B cell (primary cell): Measurements from ENCODE around the gene FKBP6. TPM values are rescaled to one million over a fixed set of nuclear protein-coding genes. Genes with fewer than 3 reads are reported as not detected.

Experiments
- ATAC-seq: fragments of 200-7000 bp; cut with Tn5 transposase; one replicate; pipeline ENCODE4 v1.10.0; 2021; ENCODE audit warnings: low read depth, mild to moderate bottlenecking, moderate number of reproducible peaks, moderate library complexity
- CTCF ChIA-PET: fragments of 350-600 bp; sonication (Branson Sonifier 250); formaldehyde crosslinking; loops from one replicate; lab custom pipeline; 2021; ENCODE audit warnings: antibody characterized with exemption, inconsistent platforms; lab: Charles Lee
- POLR2A ChIA-PET: fragments of 350-600 bp; sonication (Branson Sonifier 250); formaldehyde crosslinking; loops from one replicate; lab custom pipeline; 2021; ENCODE audit warnings: antibody characterized with exemption; lab: Charles Lee
- DNase-seq: peaks from one replicate; pipeline ENCODE4 v3.0.0; 2013
- H2AFZ ChIP-seq: 2 replicates; pipeline ENCODE4 v1.6.1; 2012; ENCODE audit warnings: mild to moderate bottlenecking, low read depth, low read length; ENCODE audit not compliant: insufficient read depth, poor library complexity, severe bottlenecking
- H3K27ac ChIP-seq, 2 donors: 1 replicate in 1 of 2; 2 replicates in 1 of 2; pipeline ENCODE4 v1.5.1; 2012 to 2013; ENCODE audit warnings: low read length in 2 of 2, mild to moderate bottlenecking in 2 of 2, moderate library complexity in 1 of 2
- H3K27me3 ChIP-seq, 4 experiments: fragments of 200-600 bp in 1 of 4; sonication (generic) in 1 of 4; replicated peaks in 1 of 4; 1 replicate in 2 of 4; 2 replicates in 2 of 4; pipeline versions ENCODE4 v1.6.1 to v1.7.0; 2013 to 2016; ENCODE audit warnings: low read length in 3 of 4, mild to moderate bottlenecking in 2 of 4, mixed read lengths in 1 of 4, moderate library complexity in 1 of 4; ENCODE audit not compliant: insufficient read depth in 4 of 4, control insufficient read depth in 3 of 4; ENCODE audit errors: control extremely low read depth in 1 of 4
- H3K36me3 ChIP-seq, 2 experiments: replicated peaks in 1 of 2; 1 replicate in 1 of 2; 2 replicates in 1 of 2; pipeline versions ENCODE4 v1.6.1 to v1.7.1; 2013; ENCODE audit warnings: low read length in 1 of 2; ENCODE audit not compliant: insufficient read depth in 2 of 2, control insufficient read depth in 1 of 2; ENCODE audit errors: control extremely low read depth in 1 of 2, extremely low read depth in 1 of 2
- H3K4me1 ChIP-seq, 2 donors: fragments of 200-600 bp in 1 of 2; sonication (generic) in 1 of 2; 1 replicate in 1 of 2; 2 replicates in 1 of 2; pipeline versions ENCODE4 v1.5.1 to v1.6.1; 2013 to 2017; ENCODE audit warnings: low read length in 2 of 2; ENCODE audit not compliant: control insufficient read depth in 2 of 2, insufficient read depth in 2 of 2
- H3K4me2 ChIP-seq: replicated peaks from 2 replicates; pipeline ENCODE3; 2012; ENCODE audit warnings: mild to moderate bottlenecking, low read depth, low read length; ENCODE audit not compliant: poor library complexity, severe bottlenecking
- H3K4me3 ChIP-seq, 5 experiments: fragments of 200-600 bp in 1 of 5; sonication (generic) in 1 of 5; 1 replicate in 3 of 5; 2 replicates in 2 of 5; pipeline versions ENCODE4 v1.5.1 to v1.7.0; 2011 to 2016; ENCODE audit warnings: low read length in 4 of 5, mild to moderate bottlenecking in 4 of 5, low read depth in 2 of 5, control low read depth in 1 of 5, moderate library complexity in 1 of 5; ENCODE audit not compliant: insufficient read depth in 1 of 5; ENCODE audit errors: control extremely low read depth in 1 of 5, extremely low read depth in 1 of 5
- H3K79me2 ChIP-seq: fragments of 200-600 bp; sonication (generic); one replicate; pipeline ENCODE4 v1.6.0; 2016; ENCODE audit warnings: low read length; ENCODE audit not compliant: control insufficient read depth, insufficient read depth
- H3K9ac ChIP-seq: fragments of 200-600 bp; sonication (generic); 2 replicates; pipeline ENCODE4 v1.6.1; 2017; ENCODE audit warnings: mild to moderate bottlenecking, low read length, moderate library complexity
- H3K9me3 ChIP-seq, 3 donors: one replicate each; pipeline versions ENCODE4 v1.6.1 to v1.7.1; 2013; ENCODE audit warnings: low read length in 2 of 3; ENCODE audit not compliant: control insufficient read depth in 2 of 3, insufficient read depth in 1 of 3; ENCODE audit errors: control extremely low read depth in 1 of 3
- H4K20me1 ChIP-seq: 2 replicates; pipeline ENCODE4 v1.6.0; 2012; ENCODE audit warnings: mild to moderate bottlenecking, low read length; ENCODE audit not compliant: insufficient read depth, control insufficient read depth, poor library complexity, severe bottlenecking
- H3K27ac Mint-ChIP-seq: one replicate; pipeline ENCODE4 v1.8.0; 2021; ENCODE audit warnings: mixed read lengths
- H3K27me3 Mint-ChIP-seq: one replicate; pipeline ENCODE4 v1.8.0; 2021; ENCODE audit warnings: mixed read lengths
- H3K4me1 Mint-ChIP-seq: one replicate; pipeline ENCODE4 v1.8.0; 2021; ENCODE audit warnings: mixed read lengths
- H3K4me3 Mint-ChIP-seq: one replicate; pipeline ENCODE4 v1.8.0; 2021; ENCODE audit warnings: mixed read lengths
- H3K9me3 Mint-ChIP-seq: one replicate; pipeline ENCODE4 v1.8.0; 2022; ENCODE audit warnings: mixed read lengths; ENCODE audit not compliant: insufficient read depth
- EZH2 ChIP-seq: IDR thresholded peaks from 2 replicates; pipeline ENCODE4 v1.6.1; 2012; ENCODE audit warnings: borderline replicate concordance, low read depth, mild to moderate bottlenecking, moderate library complexity, low read length; ENCODE audit not compliant: insufficient read depth, poor library complexity, severe bottlenecking
- WGBS: methylation state at CpG from one replicate; pipeline ENCODE4 v1.1.5; 2013; ENCODE audit warnings: missing lambda C conversion rate; ENCODE audit not compliant: insufficient coverage; 5-methylcytosine and 5-hydroxymethylcytosine counted together
- intact Hi-C: fragments of 100-400 bp; cut with micrococcal nuclease; formaldehyde crosslinking; loops from one replicate; pipeline ENCODE4 v1.10.0; 2022
- polyA plus RNA-seq: library from polyadenylated mRNA; depleted of rRNA; stranded (reverse); fragments of >200 nt; gene quantifications from 2 replicates; pipeline ENCODE4 v1.2.3, GENCODE V29; 2012
- total RNA-seq, 2 donors: library from RNA; stranded (reverse); fragments of 120-200 nt in 1 of 2; gene quantifications; 1 replicate in 1 of 2; 2 replicates in 1 of 2; pipeline versions ENCODE4 v1.2.3 to v1.2.4, GENCODE V29; 2013 to 2022
- TF ChIP-seq, protein P1 (sequence below): fragments of 200-600 bp; IDR thresholded peaks from one replicate; pipeline ENCODE4 v1.8.0; 2022; ENCODE audit warnings: antibody characterized with exemption, mild to moderate bottlenecking

Gene FKBP6
- total and polyA plus RNA-seq, 2 donors (not counting 1 experiment from before 2014, with no cell fraction given), result not detected

DNA sequence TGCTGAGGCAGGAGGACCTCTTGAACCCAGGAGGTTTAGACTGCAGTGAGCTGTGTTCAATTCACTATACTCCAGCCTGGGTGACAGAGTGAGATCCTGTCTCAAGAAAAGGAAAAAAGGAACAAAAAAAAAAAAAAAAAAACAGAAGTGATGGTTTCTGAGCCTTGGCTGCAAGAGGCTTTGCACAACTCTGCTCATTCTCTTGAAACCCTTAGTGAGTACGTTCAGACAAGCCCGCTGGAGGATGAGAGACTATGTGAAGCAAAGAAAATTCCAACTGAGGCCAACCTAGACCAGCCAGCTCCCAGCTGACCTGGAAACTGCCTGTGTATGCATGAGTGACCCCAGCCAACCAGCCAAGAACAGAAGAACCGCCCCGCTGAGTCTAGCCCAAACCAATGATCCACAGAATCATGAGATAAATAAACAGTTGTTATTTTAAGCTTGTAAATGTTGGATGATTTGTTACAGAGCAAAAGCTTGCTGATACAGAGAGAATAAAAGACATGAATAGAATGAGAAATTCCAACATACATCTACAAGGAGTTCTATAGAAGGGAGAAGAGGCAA, 55.1 kb downstream of the FKBP6 start:
- no peaks in the 10 kb centered on the region for H3K4me1 Mint-ChIP-seq
- DNase-seq (no peak), ATAC-seq (no peak)
- H3K9ac ChIP-seq, result no peak overlapping the region
- no peak overlapping the region for H3K4me3 ChIP-seq
- TF ChIP-seq, protein P1, sequence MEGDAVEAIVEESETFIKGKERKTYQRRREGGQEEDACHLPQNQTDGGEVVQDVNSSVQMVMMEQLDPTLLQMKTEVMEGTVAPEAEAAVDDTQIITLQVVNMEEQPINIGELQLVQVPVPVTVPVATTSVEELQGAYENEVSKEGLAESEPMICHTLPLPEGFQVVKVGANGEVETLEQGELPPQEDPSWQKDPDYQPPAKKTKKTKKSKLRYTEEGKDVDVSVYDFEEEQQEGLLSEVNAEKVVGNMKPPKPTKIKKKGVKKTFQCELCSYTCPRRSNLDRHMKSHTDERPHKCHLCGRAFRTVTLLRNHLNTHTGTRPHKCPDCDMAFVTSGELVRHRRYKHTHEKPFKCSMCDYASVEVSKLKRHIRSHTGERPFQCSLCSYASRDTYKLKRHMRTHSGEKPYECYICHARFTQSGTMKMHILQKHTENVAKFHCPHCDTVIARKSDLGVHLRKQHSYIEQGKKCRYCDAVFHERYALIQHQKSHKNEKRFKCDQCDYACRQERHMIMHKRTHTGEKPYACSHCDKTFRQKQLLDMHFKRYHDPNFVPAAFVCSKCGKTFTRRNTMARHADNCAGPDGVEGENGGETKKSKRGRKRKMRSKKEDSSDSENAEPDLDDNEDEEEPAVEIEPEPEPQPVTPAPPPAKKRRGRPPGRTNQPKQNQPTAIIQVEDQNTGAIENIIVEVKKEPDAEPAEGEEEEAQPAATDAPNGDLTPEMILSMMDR, result no peak
- no peak for TF ChIP-seq EZH2
- H3K4me1 ChIP-seq, result no peaks in the 10 kb centered on the region
- peaks cover 8% of the 10 kb centered on the region for H3K27me3 Mint-ChIP-seq
- no peaks in the 10 kb centered on the region for H4K20me1 ChIP-seq
- no peak overlapping the region for H3K4me3 Mint-ChIP-seq
- POLR2A ChIA-PET, result no interaction called here
- no peak overlapping the region for H3K27ac ChIP-seq
- H2AFZ ChIP-seq, result no peak overlapping the region
- no peaks in the 10 kb centered on the region for H3K79me2 ChIP-seq
- peaks cover 0 to 7% (median 4%) of the 10 kb centered on the region in 4 experiments for H3K27me3 ChIP-seq
- H3K9me3 ChIP-seq, result peaks cover 1 to 58% (median 16%) of the 10 kb centered on the region in 3 donors
- peaks cover 13% of the 10 kb centered on the region for H3K9me3 Mint-ChIP-seq
- 100% methylated on average over 1 of the region's 4 CpGs for WGBS
- intact Hi-C loops, result no loop called here
- H3K36me3 ChIP-seq, result no peaks in the 10 kb centered on the region
- CTCF ChIA-PET, result no interaction called here
- no peak overlapping the region for H3K4me2 ChIP-seq
- no peak overlapping the region for H3K27ac Mint-ChIP-seq

DNA sequence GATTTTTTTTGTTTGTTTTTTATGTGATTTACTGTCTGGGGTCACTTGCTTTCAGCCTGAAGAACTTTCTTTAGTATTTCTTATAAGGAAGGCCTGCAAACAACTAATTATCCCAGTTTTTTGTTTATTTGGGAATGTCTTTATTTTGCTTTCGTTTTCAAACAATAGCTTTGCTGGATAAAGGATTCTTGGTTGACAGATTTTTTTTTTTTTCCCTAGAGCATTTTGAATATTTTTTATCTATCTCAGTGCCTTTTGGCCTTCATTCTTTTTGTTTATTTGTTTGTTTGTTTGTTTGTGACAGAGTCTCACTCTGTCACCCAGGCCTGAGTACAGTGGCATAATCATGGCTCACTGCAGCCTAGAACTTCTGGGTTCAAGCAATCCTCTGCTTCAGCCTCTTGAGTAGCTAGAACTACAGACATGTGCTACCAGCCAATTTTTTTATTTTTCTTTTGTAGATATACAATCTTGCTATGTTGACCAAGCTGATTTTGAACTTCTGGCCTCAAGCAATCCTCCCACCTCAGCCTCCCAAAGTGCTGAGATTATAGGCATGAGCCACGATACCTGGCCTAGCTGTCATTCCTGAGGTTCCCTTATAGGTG, 59.4 kb downstream of the FKBP6 start:
- intact Hi-C loops, result no loop called here
- no peak for TF ChIP-seq EZH2
- TF ChIP-seq, protein P1, result no peak
- no peaks in the 10 kb centered on the region for H4K20me1 ChIP-seq
- ChIA-PET CTCF (no interaction called here), POLR2A (no interaction called here)
- H3K36me3 ChIP-seq, result no peaks in the 10 kb centered on the region
- no peaks in the 10 kb centered on the region for H3K4me1 ChIP-seq
- H3K4me2 ChIP-seq, result no peak overlapping the region
- Mint-ChIP-seq H3K9me3 (peaks cover 17% of the 10 kb centered on the region), H3K4me1 (no peaks in the 10 kb centered on the region), H3K27ac (peak overlapping the region; percentile 37), H3K4me3 (no peak overlapping the region), H3K27me3 (no peaks in the 10 kb centered on the region)
- no peaks in the 10 kb centered on the region for H3K79me2 ChIP-seq
- H3K27ac ChIP-seq, result no peak overlapping the region
- WGBS, result no CpG with 5 or more reads among the region's 2 CpGs
- no peak overlapping the region for H3K9ac ChIP-seq
- no peak overlapping the region for H3K4me3 ChIP-seq
- DNase-seq (no peak), ATAC-seq (no peak)
- peaks cover 0 to 4% (median 0%) of the 10 kb centered on the region in 4 experiments for H3K27me3 ChIP-seq
- no peak overlapping the region for H2AFZ ChIP-seq
- H3K9me3 ChIP-seq, result peaks cover 1 to 70% (median 31%) of the 10 kb centered on the region in 3 donors
